GM19468 (cell line): ENCODE measurements around the gene C1RL.
A peak's percentile ranks its signal among the peaks of the same experiment; 100 is the strongest.
"Not testable (repeated sequence)": the region's sequence is repeated elsewhere in the genome, so short reads cannot be mapped to it uniquely, and the experiment has no call there.

Experiments used
- ATAC-seq: cut with Tn5 transposase; IDR thresholded peaks from one replicate; pipeline ENCODE4 v1.9.1; 2021; ENCODE audit warnings: mild to moderate bottlenecking, moderate library complexity, moderate number of reproducible peaks; ENCODE audit not compliant: unreplicated experiment; ENCODE audit errors: extremely low read depth

The C1RL gene

DNA sequence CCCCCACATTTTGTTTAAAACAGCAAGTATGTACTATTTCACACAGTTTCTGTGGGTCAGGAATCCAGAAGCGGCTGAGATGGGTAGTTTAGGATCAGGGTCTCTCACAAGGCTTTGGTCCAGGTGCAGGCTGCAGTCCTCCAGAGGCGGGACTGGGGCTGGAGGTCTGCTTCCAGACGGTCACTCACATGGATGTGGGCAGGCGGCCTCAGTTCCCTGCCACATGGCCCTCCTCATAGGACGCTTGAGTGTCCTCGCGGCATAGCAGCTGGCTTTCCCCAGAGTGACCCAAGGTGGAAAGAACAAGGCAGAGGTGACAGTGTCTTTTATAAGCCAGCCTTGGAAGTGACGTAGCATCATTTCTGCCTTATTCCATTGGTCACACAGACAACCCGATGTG, 7.9 kb upstream of the C1RL start:
- ATAC-seq: no peak

GRCh38 chr12:7116196-7116595, 7.2 kb upstream of the C1RL start:
- no peak for ATAC-seq

DNA sequence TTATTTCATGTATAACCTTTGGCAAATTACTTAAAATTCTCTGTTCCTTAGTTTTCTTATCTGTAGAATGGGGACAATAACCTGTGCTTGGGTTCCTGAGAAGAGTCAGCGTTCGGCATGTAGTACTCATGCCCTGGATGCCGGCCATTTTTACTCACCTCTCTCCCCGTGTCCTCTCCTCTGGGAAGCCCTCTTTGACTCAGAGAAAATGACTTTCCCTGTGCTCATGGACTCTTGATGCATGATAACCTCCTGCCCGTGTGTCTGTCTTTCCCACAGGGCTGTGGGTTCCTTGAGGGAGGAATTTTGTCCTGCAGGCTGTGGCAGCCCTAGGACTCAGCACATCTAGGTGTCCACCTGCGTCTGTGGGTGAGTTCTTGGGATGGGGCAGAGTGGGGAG, 5.8 kb upstream of the C1RL start:
- ATAC-seq: no peak

DNA sequence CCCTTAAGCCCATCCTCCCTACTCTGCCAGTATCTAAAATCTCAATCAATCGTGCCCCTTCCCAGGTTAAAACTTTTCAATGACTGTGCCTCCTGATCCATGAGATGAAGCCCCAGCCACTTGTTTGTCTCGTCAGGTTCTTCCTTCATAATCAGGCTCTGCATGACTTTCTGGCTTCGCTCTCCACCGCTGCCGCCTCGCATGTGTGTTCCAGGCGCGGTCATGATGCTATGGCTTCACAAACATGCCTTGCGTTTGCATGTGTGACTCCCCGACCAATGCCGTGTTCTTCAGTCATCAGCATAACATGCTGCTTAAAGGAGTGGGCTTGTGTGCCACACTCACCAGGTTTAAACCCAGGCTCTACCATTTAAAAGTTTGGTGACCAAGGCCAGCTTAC, 5.0 kb upstream of the C1RL start:
- ATAC-seq: no peak

GRCh38 chr12:7113389-7113871, 4.4 kb upstream of the C1RL start:
- ATAC-seq: peak; percentile 29

DNA sequence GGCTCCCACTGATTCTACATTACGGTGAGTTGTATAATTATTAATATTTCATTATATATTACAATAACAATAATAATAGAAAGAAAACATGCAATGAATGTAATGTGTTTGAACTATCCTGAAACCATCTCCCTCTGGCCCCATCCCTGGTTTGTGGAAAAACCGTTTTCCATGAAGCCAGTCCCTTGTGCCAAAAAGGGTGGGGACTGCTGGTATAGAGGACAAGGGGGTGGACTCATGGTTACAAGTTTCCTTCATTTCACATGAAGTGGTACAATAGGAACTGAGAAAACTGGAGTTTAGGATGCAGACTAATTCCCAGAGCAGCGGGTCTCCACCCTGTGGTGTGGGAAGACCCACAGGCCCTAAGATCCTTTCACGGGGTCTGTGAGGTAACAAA, 3.0 kb upstream of the C1RL start:
- no peak for ATAC-seq

- ATAC-seq: no peak
These were observed 1.6 kb upstream of the C1RL start for GRCh38 chr12:7110661-7111060.

DNA sequence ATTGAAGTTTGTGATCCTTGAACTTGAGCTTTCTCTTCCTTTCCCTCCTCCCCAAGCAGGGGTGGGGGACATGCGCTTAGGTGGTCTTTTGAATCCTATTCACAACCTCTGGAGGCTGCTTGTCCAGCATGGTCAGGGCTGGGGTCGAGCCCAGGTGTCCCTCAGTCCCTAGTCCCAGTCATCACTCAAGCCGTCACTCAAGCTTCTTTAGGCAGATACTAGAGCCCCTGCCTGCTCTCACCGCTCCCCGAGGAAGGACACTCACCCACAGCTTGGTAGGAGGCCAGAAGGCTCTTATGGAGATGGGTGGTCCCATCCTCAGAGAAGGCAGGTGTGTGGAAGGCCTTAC, 532 bp upstream of the C1RL start:
- ATAC-seq: no peak

DNA sequence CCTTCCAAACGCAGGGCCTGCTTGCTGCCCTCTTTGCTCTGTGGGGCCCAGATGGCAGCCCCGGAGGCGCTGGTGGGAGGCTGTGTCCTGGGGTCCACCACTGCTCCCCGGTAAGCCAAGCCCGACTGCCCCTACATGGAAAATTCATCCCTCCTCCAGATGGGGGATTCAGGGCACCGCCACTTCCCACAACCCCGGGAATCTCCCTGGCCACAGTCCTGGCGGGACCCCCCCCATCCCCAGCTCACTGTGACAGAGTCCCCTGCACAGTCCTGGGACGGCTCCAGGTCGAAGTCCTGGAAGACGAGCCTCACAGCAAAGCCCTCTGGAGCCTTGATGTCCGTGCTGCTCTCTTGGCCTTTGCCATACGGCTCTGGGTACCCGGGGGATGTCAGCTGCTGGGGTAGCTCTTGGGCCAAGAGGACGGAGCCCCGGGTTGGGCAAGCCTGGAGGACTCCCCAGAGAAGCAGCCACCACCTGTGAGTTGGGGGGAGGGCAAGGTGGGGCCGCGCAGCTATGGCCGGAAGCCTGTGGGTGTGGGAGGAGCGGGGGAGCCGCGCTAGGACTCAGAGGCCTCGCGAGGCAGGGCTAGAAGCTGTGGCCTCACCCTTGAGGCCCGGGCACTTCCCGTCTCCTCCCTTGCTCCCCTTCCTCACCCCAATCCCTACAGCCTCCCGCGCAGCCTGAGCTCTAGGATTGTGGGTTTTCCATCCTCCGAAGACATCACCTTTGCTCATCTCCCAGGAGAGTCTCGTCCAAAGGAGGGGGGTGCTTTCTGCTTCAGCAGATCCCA, 815 bp downstream of the C1RL start:
- no peak for ATAC-seq

DNA sequence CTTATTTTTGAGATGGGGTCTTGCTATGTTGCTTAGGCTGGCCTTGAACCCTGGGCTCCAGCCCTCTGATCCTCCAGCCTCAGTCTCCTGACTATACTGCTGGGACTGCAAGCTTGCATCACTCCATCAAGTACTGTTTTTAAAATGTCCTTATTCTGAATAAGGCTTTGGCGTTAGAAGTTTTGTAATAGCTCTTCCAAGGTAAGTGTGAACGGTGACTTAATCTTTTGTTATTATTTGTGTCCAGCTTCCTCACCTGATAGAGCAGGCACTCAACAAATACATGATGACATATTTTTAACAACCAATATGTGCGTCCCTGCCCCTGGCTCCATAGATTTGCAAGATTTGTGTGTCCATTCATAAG, 1.4 kb downstream of the C1RL start:
- ATAC-seq: no peak

- ATAC-seq: not testable (repeated sequence)
These were observed 1.8 kb downstream of the C1RL start for GRCh38 chr12:7107181-7107580.

- no peak for ATAC-seq
These were observed 2.9 kb downstream of the C1RL start for GRCh38 chr12:7106082-7106481.

DNA sequence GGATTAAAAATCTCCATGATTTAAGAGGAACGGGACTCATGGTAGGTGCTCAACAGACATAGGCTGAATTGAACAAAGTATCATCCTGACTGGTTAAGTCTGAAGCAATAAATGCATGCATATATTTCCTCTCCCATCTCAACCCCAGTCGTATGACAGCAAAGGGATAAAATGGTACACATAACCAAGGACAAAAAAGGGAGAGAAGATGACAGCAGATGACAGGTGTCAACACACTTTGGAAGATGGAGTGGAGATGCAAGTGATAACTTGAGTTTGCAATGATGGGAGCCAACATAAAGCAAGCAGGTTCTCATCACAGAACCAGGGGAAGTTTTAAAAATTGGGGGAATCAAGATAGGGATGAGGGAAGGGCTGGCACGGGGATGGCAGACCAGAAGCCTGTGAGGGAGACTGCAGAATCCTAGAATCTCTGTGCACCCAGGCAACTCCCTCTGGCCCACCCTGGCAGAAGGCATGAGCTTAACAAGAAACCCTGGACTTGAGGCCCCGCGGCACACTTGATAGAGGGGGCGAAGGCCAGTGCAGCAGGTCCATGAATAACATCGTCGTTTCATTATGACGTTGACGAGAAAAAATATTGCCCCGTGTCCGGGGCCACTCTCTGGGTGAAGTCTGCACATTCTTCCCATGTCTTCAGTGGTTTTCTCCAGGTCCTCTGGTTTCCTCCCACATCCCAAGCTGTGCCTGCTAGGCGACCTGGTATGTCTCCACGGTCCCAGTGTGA, 5.0 kb downstream of the C1RL start:
- ATAC-seq: no peak

DNA sequence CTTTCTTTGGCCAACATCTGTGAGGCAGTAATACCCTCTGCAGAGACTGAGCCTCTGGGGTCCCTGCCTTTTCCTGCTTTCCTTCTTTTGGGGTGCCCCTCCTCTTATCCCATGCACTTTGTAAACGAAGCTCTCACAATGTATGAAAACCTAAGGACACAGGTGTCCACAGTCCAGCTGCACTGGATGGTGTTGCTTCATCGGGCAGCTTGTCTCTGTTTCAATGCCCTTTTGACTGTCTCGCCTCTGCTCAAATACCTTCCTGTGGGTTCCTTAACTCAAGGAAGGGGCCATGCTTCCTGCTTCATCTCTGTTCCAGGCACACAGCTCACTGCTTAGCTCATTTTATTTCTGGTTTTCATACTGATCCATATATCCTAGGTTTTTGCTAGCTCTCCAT, 6.4 kb downstream of the C1RL start:
- no peak for ATAC-seq

DNA sequence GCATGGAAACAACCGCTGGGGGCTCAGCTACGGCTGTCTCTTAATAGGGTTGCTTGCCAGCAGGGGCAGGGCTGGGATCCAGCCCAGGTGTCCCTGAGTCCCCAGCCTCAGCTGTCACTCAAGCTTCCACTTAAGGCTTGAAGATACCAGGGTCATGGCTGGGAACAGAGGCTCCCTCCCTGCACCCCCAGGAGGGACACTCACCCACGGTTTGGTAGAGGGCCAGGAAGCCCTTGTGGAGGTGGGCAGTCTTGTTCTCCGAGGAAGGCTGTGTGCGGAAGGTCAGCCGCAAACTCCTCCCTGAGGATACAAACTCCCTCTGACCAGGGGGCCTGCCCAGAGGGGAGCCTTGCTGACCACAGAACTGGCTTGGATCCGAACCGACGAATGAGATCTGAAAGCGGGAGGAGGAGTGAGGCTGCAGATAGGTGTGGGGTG, 7.3 kb downstream of the C1RL start:
- no peak for ATAC-seq

- ATAC-seq: no peak
These were observed 7.8 kb downstream of the C1RL start for GRCh38 chr12:7101047-7101693.

- no peak for ATAC-seq
These were observed 8.8 kb downstream of the C1RL start for GRCh38 chr12:7100239-7100638.

- ATAC-seq: no peak
These were observed 9.6 kb downstream of the C1RL start for GRCh38 chr12:7099290-7099996.

- no peak for ATAC-seq
These were observed 12.0 kb downstream of the C1RL start for GRCh38 chr12:7096979-7097378.
